SJSA1 (cell line): ENCODE measurements around the gene MAST4. TPM values are rescaled to one million over a fixed set of nuclear protein-coding genes. Genes with fewer than 3 reads are reported as not detected.
"Not testable (repeated sequence)": the region's sequence is repeated elsewhere in the genome, so short reads cannot be mapped to it uniquely, and the experiment has no call there.

ENCODE experiments used
- DNase-seq, 2 experiments: peaks; one replicate each; pipeline ENCODE4 v3.0.0-alpha.2; 2015 to 2020; ENCODE audit warnings: low spot score in 2 of 2, low read depth in 1 of 2
- H3K27ac ChIP-seq: fragments of 250-450 bp; sonication (Bioruptor Pico); 2 replicates; pipeline ENCODE4 v1.5.1; 2020; ENCODE audit warnings: mild to moderate bottlenecking, moderate library complexity
- H3K27me3 ChIP-seq: fragments of 250-450 bp; sonication (Bioruptor Pico); replicated peaks from 2 replicates; pipeline ENCODE4 v1.5.1; 2020; ENCODE audit warnings: mild to moderate bottlenecking, moderate library complexity
- H3K36me3 ChIP-seq: fragments of 250-450 bp; sonication (Bioruptor Pico); 2 replicates; pipeline ENCODE4 v1.5.1; 2020; ENCODE audit warnings: mild to moderate bottlenecking
- H3K4me1 ChIP-seq: fragments of 250-450 bp; sonication (Bioruptor Pico); replicated peaks from 2 replicates; pipeline ENCODE4 v1.6.1; 2021; ENCODE audit warnings: mild to moderate bottlenecking
- H3K4me3 ChIP-seq: fragments of 250-450 bp; sonication (Bioruptor Pico); 2 replicates; pipeline ENCODE4 v1.5.1; 2020; ENCODE audit warnings: mild to moderate bottlenecking
- H3K9me3 ChIP-seq: fragments of 250-450 bp; sonication (Bioruptor Pico); replicated peaks from 2 replicates; pipeline ENCODE4 v1.5.1; 2020; ENCODE audit warnings: mild to moderate bottlenecking
- total RNA-seq: library from RNA; depleted of rRNA; stranded (reverse); fragments of >200 nt; shearing (Covaris generic); gene quantifications from 2 replicates; pipeline ENCODE4 v1.2.3, GENCODE V29; 2014

MAST4 gene
- total RNA-seq, 1 experiment from 2014 or later = 2.3 TPM

DNA sequence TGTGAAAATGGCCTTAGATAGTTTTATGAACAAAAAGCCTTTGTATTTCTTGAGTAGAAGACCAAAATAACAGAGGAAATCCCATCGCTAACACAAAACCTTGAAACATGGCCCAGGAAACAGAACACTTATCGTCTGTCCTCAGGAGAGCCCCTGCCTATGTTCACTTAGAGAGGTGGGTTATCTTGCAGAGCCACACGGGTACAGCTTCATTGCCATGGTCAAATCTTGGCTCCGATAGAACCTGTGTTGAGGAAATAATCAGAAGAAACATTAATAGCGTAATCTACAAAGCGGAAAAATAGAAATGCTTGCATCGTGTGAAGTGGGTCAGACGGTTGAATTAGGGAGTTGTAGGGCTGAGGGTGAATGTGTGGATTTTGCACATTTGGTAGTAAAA lies 216.1 kb downstream of the MAST4 start:
- Histone ChIP-seq H3K36me3 (no peaks in the 10 kb centered on the region), H3K4me3 (no peak overlapping the region), H3K4me1 (no peaks in the 10 kb centered on the region), H3K27me3 (peaks cover 3% of the 10 kb centered on the region; the same call in 1 of the 2 replicates), H3K9me3 (no peaks in the 10 kb centered on the region), H3K27ac (no peak overlapping the region)
- DNase-seq = no peak

- H3K27me3 ChIP-seq = peaks cover 3% of the 10 kb centered on the region; the same call in 1 of the 2 replicates
Observed at GRCh38 chr5:66813306-66813705, 217.1 kb downstream of the MAST4 start.

GRCh38 chr5:66814146-66814991 lies 218.2 kb downstream of the MAST4 start:
- H3K27me3 ChIP-seq = peaks cover 3% of the 10 kb centered on the region; the same call in 1 of the 2 replicates
- H3K4me1 ChIP-seq = no peaks in the 10 kb centered on the region
- DNase-seq = peak in 1 of 2 experiments; percentile 33
- H3K27ac ChIP-seq = no peak overlapping the region
- no peaks in the 10 kb centered on the region for H3K36me3 ChIP-seq
- no peaks in the 10 kb centered on the region for H3K9me3 ChIP-seq
- no peak overlapping the region for H3K4me3 ChIP-seq

More at GRCh38 chr5:66813306-66813705, 217.1 kb downstream of the MAST4 start:
- no peaks in the 10 kb centered on the region for H3K36me3 ChIP-seq
- H3K4me1 ChIP-seq = no peaks in the 10 kb centered on the region
- H3K9me3 ChIP-seq = no peaks in the 10 kb centered on the region
- H3K4me3 ChIP-seq = no peak overlapping the region
- no peak for DNase-seq
- no peak overlapping the region for H3K27ac ChIP-seq

DNA sequence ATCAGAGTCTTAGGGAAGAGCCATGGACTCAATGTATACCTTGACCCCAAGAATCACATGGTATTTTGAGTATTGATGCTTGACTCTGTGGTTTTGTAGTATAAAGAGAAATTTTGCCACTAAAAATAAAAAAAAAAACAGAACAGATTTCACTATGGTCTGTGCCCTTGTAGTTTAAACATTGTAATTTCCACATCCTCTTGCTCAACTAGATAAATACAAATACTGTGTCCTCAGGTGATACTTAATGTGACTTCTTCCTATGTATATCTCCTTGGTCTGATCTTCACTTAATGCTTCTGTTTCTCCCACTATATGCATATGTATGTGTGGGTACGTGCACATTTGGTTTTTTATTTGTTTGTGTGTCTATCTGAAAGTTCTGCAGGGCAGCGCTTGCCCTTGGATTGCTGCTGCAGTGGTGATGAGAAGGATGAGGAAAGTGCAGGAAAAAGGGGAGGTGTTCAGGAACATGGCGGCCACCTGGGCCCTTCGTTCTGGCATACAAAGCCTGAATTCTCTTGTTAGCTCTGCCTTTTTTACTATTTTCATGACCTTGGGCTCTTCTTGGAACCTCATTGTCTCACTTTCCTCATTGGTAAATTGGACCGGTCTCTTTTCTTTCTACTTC lies 222.2 kb downstream of the MAST4 start:
- Histone ChIP-seq H3K27ac (no peak overlapping the region), H3K27me3 (peaks cover 3% of the 10 kb centered on the region; the same call in 1 of the 2 replicates), H3K4me3 (no peak overlapping the region), H3K36me3 (no peaks in the 10 kb centered on the region), H3K4me1 (no peaks in the 10 kb centered on the region), H3K9me3 (no peaks in the 10 kb centered on the region)
- no peak for DNase-seq

DNA sequence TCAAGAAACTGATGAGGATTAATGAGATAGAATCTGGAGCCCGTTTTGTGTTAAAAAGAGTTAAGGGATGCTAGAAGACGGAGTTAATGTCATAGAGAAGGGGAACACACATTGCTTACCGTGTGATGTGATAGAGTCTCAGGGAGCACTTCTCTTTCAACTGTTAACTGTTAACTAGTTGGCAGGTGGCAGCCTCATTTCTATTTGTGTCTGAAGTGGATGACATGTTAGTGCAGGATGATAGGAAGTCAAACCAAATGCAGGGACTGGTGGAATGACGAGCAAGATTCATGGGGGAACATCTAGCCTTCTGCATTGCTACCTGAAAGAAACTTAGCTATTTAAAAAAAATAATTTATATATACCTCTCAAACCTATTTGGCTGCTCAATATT lies 222.7 kb downstream of the MAST4 start:
- no peaks in the 10 kb centered on the region for H3K9me3 ChIP-seq
- H3K4me3 ChIP-seq = no peak overlapping the region
- H3K36me3 ChIP-seq = no peaks in the 10 kb centered on the region
- DNase-seq = no peak
- peaks cover 3% of the 10 kb centered on the region; the same call in 1 of the 2 replicates for H3K27me3 ChIP-seq
- H3K27ac ChIP-seq = no peak overlapping the region
- H3K4me1 ChIP-seq = no peaks in the 10 kb centered on the region

GRCh38 chr5:66820630-66821207 lies 224.5 kb downstream of the MAST4 start:
- no peaks in the 10 kb centered on the region for H3K4me1 ChIP-seq
- no peaks in the 10 kb centered on the region for H3K9me3 ChIP-seq
- no peak overlapping the region for H3K27ac ChIP-seq
- H3K36me3 ChIP-seq = no peaks in the 10 kb centered on the region
- DNase-seq = no peak
- peaks cover 3% of the 10 kb centered on the region; the same call in 1 of the 2 replicates for H3K27me3 ChIP-seq
- H3K4me3 ChIP-seq = no peak overlapping the region

- no peak for DNase-seq
- Histone ChIP-seq H3K27me3 (peaks cover 3% of the 10 kb centered on the region; the same call in 1 of the 2 replicates), H3K9me3 (no peaks in the 10 kb centered on the region), H3K36me3 (no peaks in the 10 kb centered on the region), H3K4me1 (no peaks in the 10 kb centered on the region), H3K27ac (no peak overlapping the region), H3K4me3 (no peak overlapping the region)
Observed at GRCh38 chr5:66821688-66822429, 225.7 kb downstream of the MAST4 start.

DNA sequence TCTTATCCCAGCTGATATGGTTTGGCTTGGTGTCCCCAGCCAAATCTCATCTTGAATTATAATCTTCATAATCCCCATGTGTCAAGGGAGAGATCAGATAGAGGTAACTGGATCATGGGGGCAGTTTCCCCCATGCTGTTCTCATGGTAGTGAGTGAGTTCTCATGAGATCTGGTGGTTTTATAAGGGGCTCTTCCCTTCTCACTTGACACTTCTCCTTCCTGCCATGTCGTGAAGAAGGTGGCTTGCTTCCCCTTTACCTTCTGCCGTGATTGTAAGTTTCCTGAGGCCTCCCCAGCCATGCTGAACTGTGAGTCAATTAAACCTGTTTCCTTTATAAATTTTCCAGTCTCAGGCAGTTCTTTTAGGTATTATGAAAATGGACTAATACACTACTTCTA lies 226.7 kb downstream of the MAST4 start:
- not testable (repeated sequence) for H3K9me3 ChIP-seq, H3K4me1 ChIP-seq, H3K27me3 ChIP-seq, H3K4me3 ChIP-seq, DNase-seq, H3K36me3 ChIP-seq, H3K27ac ChIP-seq

DNA sequence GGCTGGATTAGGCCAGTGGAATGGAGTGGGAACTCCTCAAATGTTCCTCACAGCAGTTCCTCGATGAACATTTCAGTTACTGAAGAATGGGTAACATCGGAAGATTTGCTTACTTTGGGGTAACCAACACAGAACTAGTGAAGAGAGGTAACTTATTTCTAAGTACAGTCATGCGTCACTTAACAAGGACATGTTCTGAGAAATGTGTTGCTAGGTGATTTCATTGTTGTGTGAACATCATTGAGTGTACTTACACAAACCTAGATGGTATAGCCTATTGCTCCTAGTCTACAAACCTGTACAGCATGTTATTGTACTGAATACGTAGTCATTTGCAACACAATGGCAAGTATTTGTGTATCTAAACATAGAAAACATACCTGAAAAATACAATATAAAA lies 228.3 kb downstream of the MAST4 start:
- DNase-seq = no peak
- Histone ChIP-seq H3K36me3 (no peaks in the 10 kb centered on the region), H3K4me3 (no peak overlapping the region), H3K4me1 (peaks cover 10% of the 10 kb centered on the region), H3K27me3 (no peaks in the 10 kb centered on the region), H3K27ac (no peak overlapping the region), H3K9me3 (no peaks in the 10 kb centered on the region)

DNA sequence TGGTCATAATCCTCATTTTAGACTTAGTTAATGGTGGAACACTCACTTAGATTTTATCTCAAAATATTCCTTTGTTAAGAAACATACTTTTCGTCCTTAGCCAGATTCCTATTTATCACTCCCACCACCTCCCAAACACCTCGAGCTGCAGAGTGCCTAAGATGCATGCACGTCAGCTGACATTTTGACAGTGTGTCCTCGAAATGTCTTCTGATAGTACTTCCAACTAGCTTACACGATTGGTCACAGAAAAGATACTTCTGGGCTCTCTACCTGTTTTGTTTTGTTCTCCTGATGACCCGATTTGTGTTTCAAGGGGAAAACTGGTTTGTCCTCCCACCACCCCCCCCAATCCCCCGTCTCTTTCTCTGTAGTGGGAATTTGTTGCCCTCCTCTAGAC lies 230.1 kb downstream of the MAST4 start:
- peaks cover 14% of the 10 kb centered on the region for H3K4me1 ChIP-seq
- no peak overlapping the region for H3K27ac ChIP-seq
- no peaks in the 10 kb centered on the region for H3K36me3 ChIP-seq
- no peaks in the 10 kb centered on the region for H3K9me3 ChIP-seq
- no peak overlapping the region for H3K4me3 ChIP-seq
- DNase-seq = no peak
- no peaks in the 10 kb centered on the region for H3K27me3 ChIP-seq

GRCh38 chr5:66826696-66827095 lies 230.5 kb downstream of the MAST4 start:
- Histone ChIP-seq H3K4me3 (no peak overlapping the region), H3K9me3 (no peaks in the 10 kb centered on the region), H3K27me3 (no peaks in the 10 kb centered on the region), H3K27ac (no peak overlapping the region), H3K36me3 (no peaks in the 10 kb centered on the region), H3K4me1 (peaks cover 14% of the 10 kb centered on the region)
- DNase-seq = no peak

DNA sequence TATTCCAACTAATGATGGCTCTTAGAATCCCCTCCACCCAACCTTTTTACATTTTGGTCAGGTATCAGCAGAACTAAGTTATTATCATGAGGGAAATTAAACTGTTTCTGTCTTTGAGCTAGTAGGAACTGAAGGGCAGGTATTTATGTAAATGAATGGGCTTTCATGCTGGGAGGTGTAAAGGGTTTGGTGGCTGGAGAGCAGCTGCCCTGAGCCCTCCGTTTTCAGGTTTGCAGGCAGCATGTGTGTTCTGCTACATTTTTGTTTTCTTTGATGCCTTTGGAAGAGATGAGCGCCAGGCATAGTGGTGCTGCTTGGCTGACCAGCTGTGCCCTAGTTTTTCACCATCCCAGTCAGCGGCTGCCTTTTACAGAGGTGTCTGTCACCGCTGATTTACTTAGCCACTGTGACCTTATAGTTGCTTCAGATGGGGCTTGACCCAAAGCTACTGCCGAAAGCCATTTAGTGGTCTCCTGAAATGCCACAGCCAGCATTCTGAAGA lies 231.9 kb downstream of the MAST4 start:
- H3K36me3 ChIP-seq = no peaks in the 10 kb centered on the region
- H3K4me1 ChIP-seq = peaks cover 14% of the 10 kb centered on the region
- H3K4me3 ChIP-seq = no peak overlapping the region
- DNase-seq = no peak
- no peaks in the 10 kb centered on the region for H3K9me3 ChIP-seq
- no peak overlapping the region for H3K27ac ChIP-seq
- no peaks in the 10 kb centered on the region for H3K27me3 ChIP-seq

DNA sequence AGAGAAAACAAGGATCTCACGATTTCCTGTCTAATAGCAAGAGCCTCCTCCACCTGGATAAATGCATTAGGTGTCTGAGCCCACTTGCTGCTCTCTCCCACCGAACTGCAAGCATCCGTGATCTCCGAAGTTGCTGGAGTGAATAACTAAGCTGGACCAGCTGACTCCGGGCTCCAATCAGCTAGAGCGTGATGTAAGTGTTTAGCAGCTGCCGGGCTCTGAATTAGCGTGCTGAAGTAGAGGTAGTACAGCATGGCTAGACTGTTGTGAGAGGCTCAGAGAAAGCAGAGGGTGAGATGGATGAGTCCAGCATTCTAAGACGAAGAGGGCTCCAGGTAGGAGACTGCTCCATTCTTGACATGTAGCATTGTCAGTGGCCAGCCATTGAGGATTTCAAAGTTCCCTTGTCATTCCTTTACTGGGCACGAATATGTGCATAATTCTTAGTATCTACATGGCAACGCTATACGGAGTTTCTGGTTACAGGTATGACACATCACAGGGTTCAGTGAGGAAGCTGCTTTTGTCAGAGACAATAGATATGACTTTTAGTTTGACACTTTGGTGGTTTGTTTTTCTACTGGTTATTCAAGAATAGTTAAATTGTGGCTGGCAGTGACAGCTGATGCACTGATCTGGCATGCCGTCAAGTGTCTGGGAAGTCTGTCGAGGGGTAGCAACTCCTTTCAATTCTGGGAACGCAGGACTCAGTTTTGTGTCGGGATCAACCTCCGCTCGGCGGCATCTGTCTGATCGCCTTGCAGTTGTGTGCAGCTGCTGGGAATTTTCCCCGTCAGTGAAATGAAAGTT lies 232.6 kb downstream of the MAST4 start:
- Histone ChIP-seq H3K27me3 (no peaks in the 10 kb centered on the region), H3K4me1 (peaks cover 14% of the 10 kb centered on the region), H3K27ac (peak overlapping the region; percentile 74), H3K9me3 (no peaks in the 10 kb centered on the region), H3K4me3 (peak overlapping the region; percentile 29), H3K36me3 (no peaks in the 10 kb centered on the region)
- DNase-seq = peak; percentile 61 to 70
